Breast epithelium (tissue), 3 donors: Measurements from ENCODE around the gene FGGY.

Source experiments
- CTCF ChIP-seq, 3 donors: fragments of 450-650 bp; IDR thresholded peaks; one replicate each; pipeline ENCODE4 v1.5.1; 2016 to 2017; ENCODE audit warnings: antibody characterized with exemption in 3 of 3, mild to moderate bottlenecking in 3 of 3, moderate library complexity in 3 of 3
- POLR2AphosphoS5 ChIP-seq, 3 donors: sonication (generic); formaldehyde crosslinking; IDR thresholded peaks; one replicate each; pipeline ENCODE4 v1.6.1; 2017; ENCODE audit warnings: antibody characterized with exemption in 3 of 3

DNA sequence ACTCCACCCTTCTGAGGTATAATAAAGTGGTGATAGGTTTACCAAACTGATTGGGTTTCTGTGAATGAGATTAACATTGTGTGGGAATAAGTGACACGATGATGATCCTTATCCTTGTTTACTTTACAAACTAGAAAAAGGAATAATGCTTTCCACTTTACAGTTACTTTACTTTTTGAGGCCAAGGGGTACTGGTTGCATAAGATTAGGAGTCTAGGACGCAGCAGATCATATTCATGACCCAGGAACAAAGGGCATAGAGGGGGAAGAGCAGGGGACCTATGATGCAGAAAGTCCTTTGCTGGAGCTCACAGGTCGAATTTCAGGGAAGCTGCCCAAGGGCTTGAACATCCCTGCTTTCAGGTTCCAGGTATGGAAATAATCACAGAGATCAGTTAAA is 20.4 kb downstream of the FGGY start:
- no peak for TF ChIP-seq CTCF (IDR thresholded peaks at IDR 0.05)
- no peak for TF ChIP-seq POLR2AphosphoS5 (IDR thresholded peaks at IDR 0.05)
